ENCODE measurements around the gene LPCAT3.

Gene LPCAT3, protein sequence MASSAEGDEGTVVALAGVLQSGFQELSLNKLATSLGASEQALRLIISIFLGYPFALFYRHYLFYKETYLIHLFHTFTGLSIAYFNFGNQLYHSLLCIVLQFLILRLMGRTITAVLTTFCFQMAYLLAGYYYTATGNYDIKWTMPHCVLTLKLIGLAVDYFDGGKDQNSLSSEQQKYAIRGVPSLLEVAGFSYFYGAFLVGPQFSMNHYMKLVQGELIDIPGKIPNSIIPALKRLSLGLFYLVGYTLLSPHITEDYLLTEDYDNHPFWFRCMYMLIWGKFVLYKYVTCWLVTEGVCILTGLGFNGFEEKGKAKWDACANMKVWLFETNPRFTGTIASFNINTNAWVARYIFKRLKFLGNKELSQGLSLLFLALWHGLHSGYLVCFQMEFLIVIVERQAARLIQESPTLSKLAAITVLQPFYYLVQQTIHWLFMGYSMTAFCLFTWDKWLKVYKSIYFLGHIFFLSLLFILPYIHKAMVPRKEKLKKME

DNA sequence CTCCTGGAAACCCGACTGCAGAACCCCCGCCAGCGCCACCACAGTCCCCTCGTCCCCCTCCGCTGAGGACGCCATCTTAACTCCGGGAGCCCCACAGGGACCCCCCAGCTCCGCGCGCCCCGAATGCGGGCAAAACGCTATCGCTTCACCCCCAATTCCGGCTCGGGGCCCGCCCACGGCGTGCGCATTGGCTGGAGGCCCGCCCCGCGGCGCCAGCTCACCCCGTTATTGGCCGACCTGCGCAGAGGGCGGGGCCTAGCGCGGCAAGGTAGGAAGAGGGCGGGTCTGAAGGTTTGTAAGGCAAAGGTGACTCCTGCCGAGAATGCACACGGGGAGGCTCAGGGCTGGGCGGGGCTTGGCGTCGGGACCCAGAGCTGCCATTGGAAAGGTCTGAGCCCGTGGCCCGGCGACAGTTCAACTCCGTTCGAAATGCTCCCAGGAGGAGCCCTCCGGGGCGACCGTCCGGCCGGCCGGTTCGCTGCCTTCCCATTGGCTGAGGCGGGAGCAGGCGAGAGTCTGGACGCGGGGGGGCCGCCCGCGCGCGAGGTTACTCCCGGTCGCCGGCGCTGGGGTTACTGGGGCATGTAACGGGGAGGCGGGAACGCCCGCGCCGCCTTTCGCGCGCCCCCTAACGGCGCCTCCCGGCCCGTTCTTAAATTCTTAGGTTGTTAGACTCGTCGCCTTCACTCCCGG lies at the start of gene LPCAT3:
LPCAT3 (minus strand) TSS at position 127 of the 693 bp plus-strand sequence; CDS start at position 75, 52 bp downstream.
- DNase-seq (ENCODE audit: extremely low read depth, low read depth) = peak; percentile 53
- peak within 1 kb of the TSS; percentile 82 for H3K4me3 ChIP-seq (replicated peaks; ENCODE audit: low read depth, low read length)
- TF ChIP-seq, protein P1, sequence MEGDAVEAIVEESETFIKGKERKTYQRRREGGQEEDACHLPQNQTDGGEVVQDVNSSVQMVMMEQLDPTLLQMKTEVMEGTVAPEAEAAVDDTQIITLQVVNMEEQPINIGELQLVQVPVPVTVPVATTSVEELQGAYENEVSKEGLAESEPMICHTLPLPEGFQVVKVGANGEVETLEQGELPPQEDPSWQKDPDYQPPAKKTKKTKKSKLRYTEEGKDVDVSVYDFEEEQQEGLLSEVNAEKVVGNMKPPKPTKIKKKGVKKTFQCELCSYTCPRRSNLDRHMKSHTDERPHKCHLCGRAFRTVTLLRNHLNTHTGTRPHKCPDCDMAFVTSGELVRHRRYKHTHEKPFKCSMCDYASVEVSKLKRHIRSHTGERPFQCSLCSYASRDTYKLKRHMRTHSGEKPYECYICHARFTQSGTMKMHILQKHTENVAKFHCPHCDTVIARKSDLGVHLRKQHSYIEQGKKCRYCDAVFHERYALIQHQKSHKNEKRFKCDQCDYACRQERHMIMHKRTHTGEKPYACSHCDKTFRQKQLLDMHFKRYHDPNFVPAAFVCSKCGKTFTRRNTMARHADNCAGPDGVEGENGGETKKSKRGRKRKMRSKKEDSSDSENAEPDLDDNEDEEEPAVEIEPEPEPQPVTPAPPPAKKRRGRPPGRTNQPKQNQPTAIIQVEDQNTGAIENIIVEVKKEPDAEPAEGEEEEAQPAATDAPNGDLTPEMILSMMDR (IDR thresholded peaks at IDR 0.05; ENCODE audit: low read depth, low read length, missing control alignments) = peak; percentile 81

DNA sequence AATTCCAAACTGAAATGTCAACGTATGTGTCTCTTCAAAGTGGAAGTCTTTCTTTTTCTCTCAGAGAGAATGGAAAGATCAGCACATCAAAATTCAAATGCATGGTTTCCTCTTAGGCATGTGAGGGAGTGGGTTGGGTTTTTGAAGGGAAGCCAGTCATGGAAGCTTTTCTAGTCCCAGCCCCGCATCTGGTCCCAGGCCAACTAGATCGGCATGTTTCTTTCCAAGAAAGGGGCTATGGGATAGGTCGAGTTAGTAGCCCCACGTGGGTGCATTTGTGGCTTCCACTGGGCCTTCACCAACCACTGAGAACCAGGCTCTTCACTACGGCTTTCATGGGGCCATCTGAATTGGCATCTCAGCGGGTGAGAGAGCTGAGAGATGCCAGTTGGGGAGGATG lies 48.8 kb upstream of the LPCAT3 start:
- no peak for DNase-seq (ENCODE audit: extremely low read depth, low read depth)
- H3K4me3 ChIP-seq (replicated peaks; ENCODE audit: low read depth, low read length) = no peak overlapping the region
- TF ChIP-seq, protein P1 (IDR thresholded peaks at IDR 0.05; ENCODE audit: low read depth, low read length, missing control alignments) = no peak

DNA sequence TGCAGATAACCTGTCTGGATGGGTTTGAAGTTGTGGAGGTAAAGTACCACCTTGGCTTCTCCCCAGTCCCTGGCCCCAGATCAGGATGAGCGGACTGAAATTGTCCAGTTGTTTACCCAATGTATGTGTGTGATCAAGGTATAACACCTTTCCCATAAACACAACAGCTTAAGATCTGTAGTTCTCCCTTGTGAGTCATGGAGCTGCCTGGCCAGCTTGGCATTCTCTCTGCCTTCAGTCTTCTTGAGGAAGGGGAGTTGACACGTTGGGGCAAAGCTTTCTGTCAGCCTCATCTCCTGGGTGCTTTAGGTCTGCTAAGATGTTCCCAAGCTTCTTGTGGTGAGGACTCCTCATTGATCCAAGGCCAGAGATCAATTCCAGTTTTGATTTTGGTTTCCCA lies 48.3 kb upstream of the LPCAT3 start:
- TF ChIP-seq, protein P1 (IDR thresholded peaks at IDR 0.05; ENCODE audit: low read depth, low read length, missing control alignments) = no peak
- no peak overlapping the region for H3K4me3 ChIP-seq (replicated peaks; ENCODE audit: low read depth, low read length)
- DNase-seq (ENCODE audit: extremely low read depth, low read depth) = no peak

DNA sequence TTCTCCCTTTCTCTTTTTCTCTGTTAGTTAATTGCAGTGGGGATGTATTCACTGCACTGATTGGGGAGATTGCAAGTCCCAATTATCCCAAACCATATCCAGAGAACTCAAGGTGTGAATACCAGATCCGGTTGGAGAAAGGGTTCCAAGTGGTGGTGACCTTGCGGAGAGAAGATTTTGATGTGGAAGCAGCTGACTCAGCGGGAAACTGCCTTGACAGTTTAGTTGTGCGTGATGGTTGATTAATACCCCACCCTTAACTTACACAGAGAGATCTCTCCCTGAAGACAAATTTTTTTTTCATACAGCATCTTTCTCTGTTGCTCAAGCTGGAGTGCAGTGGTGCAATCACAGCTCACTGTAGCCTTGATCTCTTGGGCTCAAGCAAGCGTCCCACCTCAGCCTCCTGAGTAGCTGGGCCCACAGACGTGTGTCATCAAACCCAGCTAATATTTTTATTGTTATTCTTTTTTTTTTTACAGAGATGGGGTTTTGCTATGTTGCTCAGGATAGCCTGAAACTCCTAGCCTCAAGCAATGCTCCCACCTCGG lies 46.9 kb upstream of the LPCAT3 start:
- TF ChIP-seq, protein P1 (IDR thresholded peaks at IDR 0.05; ENCODE audit: low read depth, low read length, missing control alignments) = no peak
- no peak overlapping the region for H3K4me3 ChIP-seq (replicated peaks; ENCODE audit: low read depth, low read length)
- DNase-seq (ENCODE audit: extremely low read depth, low read depth) = no peak

DNA sequence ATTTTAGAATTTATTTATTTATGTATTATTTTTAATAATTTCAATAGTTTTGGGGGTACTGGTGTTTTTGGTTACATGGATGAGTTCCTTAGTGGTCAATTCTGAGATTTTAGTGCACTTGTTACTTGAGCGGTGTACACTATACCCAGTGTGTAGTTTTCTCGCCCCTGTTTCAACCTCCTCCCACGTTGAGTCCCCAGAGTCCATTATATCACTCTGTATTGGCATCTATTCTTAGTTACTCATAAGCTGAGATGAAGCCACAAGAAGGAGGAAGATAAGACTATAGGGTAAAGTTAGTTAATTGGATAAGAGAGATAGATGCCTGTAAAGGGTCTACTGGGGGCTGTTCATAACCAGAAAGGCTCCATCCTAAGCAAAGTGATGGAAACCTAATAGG lies 46.2 kb upstream of the LPCAT3 start:
- TF ChIP-seq, protein P1 (IDR thresholded peaks at IDR 0.05; ENCODE audit: low read depth, low read length, missing control alignments) = no peak
- DNase-seq (ENCODE audit: extremely low read depth, low read depth) = no peak
- no peak overlapping the region for H3K4me3 ChIP-seq (replicated peaks; ENCODE audit: low read depth, low read length)

DNA sequence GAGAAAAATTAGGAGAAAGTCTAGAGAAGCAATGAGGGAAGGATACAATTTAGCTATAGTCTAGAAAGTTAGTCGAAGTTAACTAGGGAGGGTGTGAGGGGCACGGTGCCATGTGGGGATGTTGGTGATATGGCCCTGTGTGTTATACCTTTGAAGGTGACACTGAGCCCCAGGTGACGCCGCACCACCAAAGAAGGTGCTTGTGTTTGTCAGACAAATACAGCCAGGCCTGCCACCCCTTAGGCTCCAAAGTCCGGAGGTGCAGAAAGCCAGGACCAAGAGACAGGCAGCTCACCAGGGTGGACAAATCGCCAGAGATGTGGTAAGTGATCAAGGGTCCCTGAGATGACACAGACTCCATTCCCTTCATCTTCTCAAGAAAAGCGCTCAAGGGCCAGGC lies 43.3 kb upstream of the LPCAT3 start:
- no peak for DNase-seq (ENCODE audit: extremely low read depth, low read depth)
- TF ChIP-seq, protein P1 (IDR thresholded peaks at IDR 0.05; ENCODE audit: low read depth, low read length, missing control alignments) = no peak
- H3K4me3 ChIP-seq (replicated peaks; ENCODE audit: low read depth, low read length) = no peak overlapping the region; the same call in 1 of the 2 replicates

All from HFF-Myc (cell line).